Effector CD4-positive, alpha-beta T cell (primary cell): ENCODE data around the gene FCHSD1.

Experiments
- DNase-seq: peaks from one replicate; pipeline ENCODE4 v3.0.0-alpha.2; 2020

FCHSD1 gene

GRCh38 chr5:141672841-141673813 lies 21.9 kb upstream of the FCHSD1 start:
- DNase-seq: no peak

DNA sequence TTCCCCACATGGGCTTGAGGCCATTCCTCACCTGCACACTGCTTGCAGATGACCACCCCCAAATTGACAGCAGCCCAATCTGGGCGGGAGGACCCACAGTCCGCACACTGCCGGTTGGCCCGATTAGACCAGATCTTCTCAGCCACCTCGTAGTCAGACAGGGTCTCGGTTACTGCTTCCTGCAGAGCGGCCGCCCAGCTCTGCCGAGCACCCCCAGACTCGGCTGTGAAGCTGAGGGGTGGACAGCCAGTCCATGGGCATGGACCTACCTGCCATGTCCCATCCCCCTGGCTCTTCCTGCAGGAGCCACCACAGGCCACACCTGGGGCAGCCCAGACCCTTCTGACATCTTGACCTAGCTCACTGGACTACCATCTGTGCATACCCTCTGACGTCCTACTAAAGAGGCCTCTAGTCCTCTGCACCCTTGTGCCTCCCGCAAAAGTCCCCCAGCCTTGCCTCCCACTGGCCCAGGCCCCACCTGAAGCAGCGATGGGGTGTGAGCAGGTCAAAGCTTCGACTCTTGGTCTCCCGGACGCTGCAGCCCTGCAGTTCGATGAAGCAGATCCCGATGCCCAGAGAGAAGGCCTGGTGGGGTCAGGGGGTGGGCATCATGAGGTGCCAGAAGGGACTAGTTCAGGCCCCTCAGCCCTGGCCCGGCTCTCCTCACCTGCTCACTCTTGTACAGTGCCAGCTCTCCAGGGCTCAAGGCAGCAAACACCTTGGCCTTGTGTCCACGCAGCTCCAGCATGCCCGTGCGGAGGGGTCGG lies 21.0 kb upstream of the FCHSD1 start:
- no peak for DNase-seq

- DNase-seq: no peak
These were observed 18.3 kb upstream of the FCHSD1 start for GRCh38 chr5:141669520-141669919.

- DNase-seq: no peak
These were observed 17.5 kb upstream of the FCHSD1 start for GRCh38 chr5:141668601-141669265.

DNA sequence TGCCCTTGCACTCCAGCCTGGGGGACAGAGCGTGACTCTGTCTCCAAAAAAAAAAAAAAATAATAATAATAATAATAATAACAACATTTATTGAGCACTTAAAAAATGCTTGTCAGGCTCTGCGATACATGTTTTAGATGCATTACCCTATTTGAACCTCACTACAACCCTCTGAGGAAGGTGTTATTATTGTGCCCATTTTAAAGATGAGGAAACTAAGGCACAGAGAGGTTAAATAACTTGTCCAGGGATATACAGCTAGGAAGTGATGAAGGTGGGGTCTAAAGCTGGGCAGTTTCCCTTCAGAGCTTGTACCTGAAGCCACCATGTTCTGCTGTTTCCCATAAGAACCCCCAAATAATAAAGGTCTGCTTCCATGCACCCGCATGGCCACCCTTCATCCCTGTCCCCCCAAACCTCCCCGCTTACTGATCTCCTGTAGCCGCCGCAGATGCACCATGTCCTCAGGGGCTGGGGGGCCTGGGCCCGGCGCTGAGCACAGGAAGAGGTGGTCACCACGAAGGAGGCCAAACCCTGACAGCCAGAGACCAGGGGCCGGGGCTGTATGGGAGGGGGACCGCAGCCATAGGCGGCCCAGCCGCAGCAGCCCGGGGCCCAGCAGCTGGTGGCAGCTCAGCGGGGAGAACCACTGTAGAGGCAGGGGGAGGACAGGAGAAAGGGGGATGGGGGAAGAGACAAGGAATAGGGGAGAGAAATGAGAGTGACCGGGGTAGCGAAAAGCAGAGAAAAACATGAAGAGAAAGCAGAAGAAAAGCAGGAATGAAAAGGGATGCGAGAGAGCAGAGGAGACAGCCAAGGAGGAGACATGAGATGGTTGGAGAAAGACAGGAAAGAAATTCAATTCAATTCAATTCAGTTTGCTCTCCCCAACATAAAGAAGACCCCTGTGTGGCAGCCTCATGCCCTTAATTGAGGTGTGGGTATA lies 15.1 kb upstream of the FCHSD1 start:
- DNase-seq: no peak

- peak; percentile 50 for DNase-seq
These were observed 13.7 kb upstream of the FCHSD1 start for GRCh38 chr5:141664733-141665461.

GRCh38 chr5:141663506-141663905 lies 12.3 kb upstream of the FCHSD1 start:
- no peak for DNase-seq

DNA sequence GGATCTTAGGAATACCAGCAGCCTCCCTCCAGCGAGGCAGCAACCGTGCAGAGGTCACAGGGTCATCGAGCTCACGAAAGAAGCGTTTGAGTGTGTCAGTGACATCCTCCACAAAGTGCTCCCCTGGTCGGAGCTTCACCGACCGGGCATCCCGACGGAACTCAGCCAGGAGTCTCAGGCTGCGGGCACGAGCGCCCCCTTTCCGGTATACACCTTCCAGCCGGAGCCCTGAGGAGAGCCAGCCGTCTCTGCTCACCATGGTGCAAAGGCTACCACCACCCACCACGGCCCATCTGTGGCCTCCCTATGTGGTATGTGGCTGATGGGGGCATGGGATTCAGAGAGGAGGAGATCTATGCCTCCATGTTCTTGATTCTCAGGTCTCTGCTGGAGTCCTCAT lies 10.8 kb upstream of the FCHSD1 start:
- DNase-seq: no peak

GRCh38 chr5:141657937-141658545 lies 6.8 kb upstream of the FCHSD1 start:
- no peak for DNase-seq

DNA sequence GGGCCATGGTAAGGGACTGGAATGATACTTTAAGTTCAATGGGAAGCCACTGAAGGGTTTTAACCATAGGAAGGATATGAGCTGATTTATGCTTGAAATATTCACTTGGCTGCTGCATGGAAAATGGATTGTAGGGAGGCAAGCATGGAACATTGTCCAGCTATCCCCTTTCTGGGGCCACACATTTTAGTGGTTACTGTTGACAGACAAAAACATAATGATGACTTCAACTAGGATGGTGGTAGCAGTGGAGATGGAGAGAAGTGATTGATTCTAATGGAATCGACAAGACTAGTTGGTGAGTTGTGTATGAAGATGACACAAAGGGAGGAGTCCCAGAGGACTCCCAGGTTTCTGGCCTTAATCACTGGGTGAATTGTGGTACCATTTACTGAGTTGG lies 6.2 kb upstream of the FCHSD1 start:
- no peak for DNase-seq

DNA sequence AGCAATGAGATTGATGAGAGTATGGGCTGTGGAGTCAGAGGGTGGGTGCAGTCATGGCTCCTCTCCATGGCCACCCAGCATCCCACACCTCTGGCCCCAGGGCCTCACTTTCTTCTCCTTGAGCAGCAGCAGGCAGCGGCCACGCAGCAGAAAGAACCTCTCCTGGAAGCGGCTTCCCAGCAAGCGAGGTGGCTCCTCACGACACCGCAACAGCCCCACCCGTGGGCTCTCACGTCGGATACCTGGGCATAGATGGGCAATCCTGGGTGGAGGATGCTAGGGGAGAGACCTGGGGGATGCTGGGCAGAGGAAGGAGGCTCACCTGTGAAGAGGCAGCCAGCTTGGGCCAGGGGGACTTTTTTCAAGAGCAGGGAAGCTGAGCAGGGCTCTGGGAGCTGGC lies 5.2 kb upstream of the FCHSD1 start:
- DNase-seq: no peak

- no peak for DNase-seq
These were observed 3.8 kb upstream of the FCHSD1 start for GRCh38 chr5:141655020-141655419.

- no peak for DNase-seq
These were observed 3.1 kb upstream of the FCHSD1 start for GRCh38 chr5:141654298-141654697.

- no peak for DNase-seq
These were observed 499 bp upstream of the FCHSD1 start for GRCh38 chr5:141651728-141652105.

DNA sequence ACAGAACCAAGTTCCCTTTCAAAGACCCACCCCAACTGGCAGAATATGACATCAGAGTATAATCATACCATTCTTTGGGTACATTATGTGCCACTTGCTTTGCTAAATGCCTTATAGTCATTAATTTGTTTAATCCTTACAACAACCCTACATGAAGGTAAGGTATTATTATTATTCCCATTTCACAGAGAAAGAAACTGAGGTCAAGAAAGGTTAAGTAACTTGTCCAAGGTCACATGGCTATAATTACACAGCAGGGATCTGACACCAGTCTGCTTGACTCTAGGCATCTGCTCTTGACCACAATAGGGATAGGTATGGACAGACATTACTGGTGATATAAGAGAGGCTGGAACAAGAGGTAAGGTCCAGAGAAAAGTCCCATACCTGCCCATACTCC lies 1.2 kb downstream of the FCHSD1 start:
- no peak for DNase-seq

- no peak for DNase-seq
These were observed 2.0 kb downstream of the FCHSD1 start for GRCh38 chr5:141649056-141649688.

- no peak for DNase-seq
These were observed 3.4 kb downstream of the FCHSD1 start for GRCh38 chr5:141647851-141648250.

- no peak for DNase-seq
These were observed 4.0 kb downstream of the FCHSD1 start for GRCh38 chr5:141647242-141647641.

DNA sequence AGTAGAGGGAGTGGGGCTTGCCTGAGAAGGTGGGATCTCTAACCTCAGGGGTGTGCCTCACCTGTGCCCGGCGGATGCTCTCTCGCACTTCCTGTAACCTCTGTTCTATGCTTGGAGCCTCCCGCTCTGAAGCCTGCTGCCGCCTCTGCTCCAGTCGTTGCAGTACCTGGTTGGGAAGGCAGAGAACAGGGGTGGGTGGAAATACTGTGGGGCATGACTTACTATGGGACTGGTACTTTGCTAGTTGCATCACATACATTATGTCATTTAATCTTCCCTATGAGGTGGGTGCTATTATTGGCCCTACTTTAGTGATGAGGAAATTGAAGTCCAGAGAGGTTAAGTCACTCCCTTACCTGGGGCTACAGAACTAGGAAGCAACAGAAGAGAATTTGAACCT lies 5.2 kb downstream of the FCHSD1 start:
- DNase-seq: no peak

- no peak for DNase-seq
These were observed 9.5 kb downstream of the FCHSD1 start for GRCh38 chr5:141641634-141642267.
